Effector memory CD8-positive, alpha-beta T cell (primary cell): ENCODE results near the gene SORBS1.

ENCODE experiments used
- ATAC-seq: fragments of 150-1000 bp; cut with Tn5 transposase; replicated peaks from 2 replicates; pipeline ENCODE4 v1.10.0; 2021; ENCODE audit warnings: mild to moderate bottlenecking, moderate library complexity
- DNase-seq, 3 experiments: peaks; one replicate each; pipeline ENCODE4 v3.0.0; 2021
- H3K27ac Mint-ChIP-seq, 2 donors: one replicate each; pipeline ENCODE4 v1.8.0; 2022; ENCODE audit warnings: mild to moderate bottlenecking in 2 of 2, mixed read lengths in 2 of 2, moderate library complexity in 2 of 2
- H3K27me3 Mint-ChIP-seq, 2 donors: one replicate each; pipeline ENCODE4 v1.8.0; 2022; ENCODE audit warnings: mixed read lengths in 2 of 2
- H3K36me3 Mint-ChIP-seq: one replicate; pipeline ENCODE4 v1.8.0; 2022; ENCODE audit warnings: mild to moderate bottlenecking, moderate library complexity, mixed read lengths; ENCODE audit not compliant: insufficient read depth
- H3K4me1 Mint-ChIP-seq, 2 donors: one replicate each; pipeline ENCODE4 v1.8.0; 2022; ENCODE audit warnings: low read depth in 2 of 2, mixed read lengths in 2 of 2
- H3K4me3 Mint-ChIP-seq, 2 donors: one replicate each; pipeline ENCODE4 v1.8.0; 2022; ENCODE audit warnings: mild to moderate bottlenecking in 2 of 2, mixed read lengths in 2 of 2, moderate library complexity in 2 of 2
- H3K9me3 Mint-ChIP-seq, 2 donors: one replicate each; pipeline ENCODE4 v1.8.0; 2022; ENCODE audit warnings: mixed read lengths in 2 of 2

Gene SORBS1

GRCh38 chr10:95284807-95285206 lies 276.4 kb downstream of the SORBS1 start:
- no peak overlapping the region for H3K27ac Mint-ChIP-seq
- DNase-seq: no peak
- ATAC-seq: no peak
- no peaks in the 10 kb centered on the region for H3K36me3 Mint-ChIP-seq
- H3K27me3 Mint-ChIP-seq: peaks cover 0 to 30% of the 10 kb centered on the region in 2 donors
- H3K4me1 Mint-ChIP-seq: peaks cover 0 to 5% of the 10 kb centered on the region in 2 donors
- H3K9me3 Mint-ChIP-seq: no peaks in the 10 kb centered on the region
- H3K4me3 Mint-ChIP-seq: no peak overlapping the region

GRCh38 chr10:95282107-95282506 lies 279.1 kb downstream of the SORBS1 start:
- H3K27me3 Mint-ChIP-seq: peaks cover 0 to 7% of the 10 kb centered on the region in 2 donors
- H3K36me3 Mint-ChIP-seq: no peaks in the 10 kb centered on the region
- DNase-seq (no peak), ATAC-seq (no peak)
- H3K9me3 Mint-ChIP-seq: no peaks in the 10 kb centered on the region
- no peak overlapping the region for H3K27ac Mint-ChIP-seq
- H3K4me3 Mint-ChIP-seq: no peak overlapping the region
- peaks cover 0 to 3% of the 10 kb centered on the region in 2 donors for H3K4me1 Mint-ChIP-seq

GRCh38 chr10:95281206-95281605 lies 280.0 kb downstream of the SORBS1 start:
- Mint-ChIP-seq H3K27me3 (no peaks in the 10 kb centered on the region), H3K9me3 (no peaks in the 10 kb centered on the region), H3K4me3 (no peak overlapping the region), H3K27ac (no peak overlapping the region), H3K36me3 (no peaks in the 10 kb centered on the region), H3K4me1 (peaks cover 0 to 3% of the 10 kb centered on the region in 2 donors)
- ATAC-seq: no peak
- no peak for DNase-seq

- Mint-ChIP-seq H3K36me3 (no peaks in the 10 kb centered on the region), H3K4me3 (no peak overlapping the region), H3K27me3 (no peaks in the 10 kb centered on the region), H3K27ac (no peak overlapping the region), H3K4me1 (peaks cover 0 to 3% of the 10 kb centered on the region in 2 donors), H3K9me3 (no peaks in the 10 kb centered on the region)
- no peak for DNase-seq
- no peak for ATAC-seq
Measured at GRCh38 chr10:95280637-95281036, 280.5 kb downstream of the SORBS1 start.

- Mint-ChIP-seq H3K9me3 (no peaks in the 10 kb centered on the region), H3K4me3 (no peak overlapping the region), H3K27ac (no peak overlapping the region)
Measured at GRCh38 chr10:95279042-95279820, 281.9 kb downstream of the SORBS1 start.

GRCh38 chr10:95278061-95278988 lies 282.8 kb downstream of the SORBS1 start:
- Mint-ChIP-seq H3K9me3 (no peaks in the 10 kb centered on the region), H3K4me1 (no peaks in the 10 kb centered on the region), H3K27me3 (peaks cover 0 to 7% of the 10 kb centered on the region in 2 donors), H3K36me3 (no peaks in the 10 kb centered on the region), H3K27ac (no peak overlapping the region), H3K4me3 (no peak overlapping the region)
- no peak for ATAC-seq
- DNase-seq: no peak

More at GRCh38 chr10:95279042-95279820, 281.9 kb downstream of the SORBS1 start:
- DNase-seq (no peak), ATAC-seq (no peak)
- no peaks in the 10 kb centered on the region for H3K36me3 Mint-ChIP-seq
- H3K4me1 Mint-ChIP-seq: no peaks in the 10 kb centered on the region
- peaks cover 0 to 7% of the 10 kb centered on the region in 2 donors for H3K27me3 Mint-ChIP-seq

- H3K9me3 Mint-ChIP-seq: no peaks in the 10 kb centered on the region
- DNase-seq (no peak), ATAC-seq (no peak)
- H3K36me3 Mint-ChIP-seq: no peaks in the 10 kb centered on the region
- no peaks in the 10 kb centered on the region for H3K4me1 Mint-ChIP-seq
- H3K27ac Mint-ChIP-seq: no peak overlapping the region
- no peak overlapping the region for H3K4me3 Mint-ChIP-seq
- peaks cover 0 to 7% of the 10 kb centered on the region in 2 donors for H3K27me3 Mint-ChIP-seq
Measured at GRCh38 chr10:95277614-95278013, 283.6 kb downstream of the SORBS1 start.

- no peaks in the 10 kb centered on the region for H3K4me1 Mint-ChIP-seq
- no peak overlapping the region for H3K4me3 Mint-ChIP-seq
- no peak overlapping the region for H3K27ac Mint-ChIP-seq
- H3K9me3 Mint-ChIP-seq: no peaks in the 10 kb centered on the region
- peaks cover 0 to 7% of the 10 kb centered on the region in 2 donors for H3K27me3 Mint-ChIP-seq
- DNase-seq: no peak
- no peaks in the 10 kb centered on the region for H3K36me3 Mint-ChIP-seq
- ATAC-seq: no peak
Measured at GRCh38 chr10:95277201-95277570, 284.0 kb downstream of the SORBS1 start.

- ATAC-seq: no peak
- no peaks in the 10 kb centered on the region for H3K4me1 Mint-ChIP-seq
Measured at GRCh38 chr10:95276367-95277200, 284.6 kb downstream of the SORBS1 start.

GRCh38 chr10:95275726-95276366 lies 285.3 kb downstream of the SORBS1 start:
- Mint-ChIP-seq H3K4me1 (no peaks in the 10 kb centered on the region), H3K9me3 (no peaks in the 10 kb centered on the region), H3K36me3 (no peaks in the 10 kb centered on the region), H3K27ac (no peak overlapping the region), H3K27me3 (peaks cover 0 to 7% of the 10 kb centered on the region in 2 donors), H3K4me3 (no peak overlapping the region)
- ATAC-seq (no peak), DNase-seq (no peak)

More at GRCh38 chr10:95276367-95277200, 284.6 kb downstream of the SORBS1 start:
- no peak for DNase-seq
- Mint-ChIP-seq H3K9me3 (no peaks in the 10 kb centered on the region), H3K27ac (no peak overlapping the region), H3K36me3 (no peaks in the 10 kb centered on the region), H3K27me3 (peaks cover 0 to 7% of the 10 kb centered on the region in 2 donors), H3K4me3 (no peak overlapping the region)

GRCh38 chr10:95273393-95274312 lies 287.5 kb downstream of the SORBS1 start:
- no peak overlapping the region for H3K27ac Mint-ChIP-seq
- no peaks in the 10 kb centered on the region for H3K9me3 Mint-ChIP-seq
- peaks cover 3% of the 10 kb centered on the region for H3K36me3 Mint-ChIP-seq
- peaks cover 0 to 7% of the 10 kb centered on the region in 2 donors for H3K27me3 Mint-ChIP-seq
- ATAC-seq: no peak
- H3K4me1 Mint-ChIP-seq: no peaks in the 10 kb centered on the region
- no peak for DNase-seq
- no peak overlapping the region for H3K4me3 Mint-ChIP-seq

GRCh38 chr10:95268438-95268837 lies 292.7 kb downstream of the SORBS1 start:
- DNase-seq: no peak
- ATAC-seq: no peak
- Mint-ChIP-seq H3K4me1 (peaks cover 0 to 5% of the 10 kb centered on the region in 2 donors), H3K36me3 (peaks cover 6% of the 10 kb centered on the region), H3K4me3 (no peak overlapping the region), H3K27me3 (no peaks in the 10 kb centered on the region), H3K9me3 (no peaks in the 10 kb centered on the region), H3K27ac (no peak overlapping the region)
